Stomach (tissue), 4 donors: ENCODE data around the gene ZSCAN30.
"Not testable (repeated sequence)": the region's sequence is repeated elsewhere in the genome, so short reads cannot be mapped to it uniquely, and the experiment has no call there.

Experiments
- CTCF ChIP-seq, 7 experiments: fragments of 450-650 bp in 4 of 7; fragments of 200-600 bp in 3 of 7; sonication (generic) in 3 of 7; IDR thresholded peaks; one replicate each; pipeline ENCODE4 v1.5.1; 2016 to 2019; ENCODE audit warnings: antibody characterized with exemption in 7 of 7, control low read depth in 2 of 7, mild to moderate bottlenecking in 1 of 7
- EP300 ChIP-seq: sonication (generic); formaldehyde crosslinking; IDR thresholded peaks from one replicate; pipeline ENCODE4 v1.6.1; 2017; ENCODE audit warnings: antibody characterized with exemption
- POLR2A ChIP-seq, 4 donors: fragments of 450-650 bp; IDR thresholded peaks; one replicate each; pipeline ENCODE4 v1.6.1; 2016; ENCODE audit warnings: antibody characterized with exemption in 4 of 4, control low read depth in 2 of 4, mild to moderate bottlenecking in 1 of 4, moderate library complexity in 1 of 4
- POLR2AphosphoS5 ChIP-seq, 3 donors: sonication (generic); formaldehyde crosslinking; IDR thresholded peaks; one replicate each; pipeline ENCODE4 v1.6.1; 2016; ENCODE audit warnings: antibody characterized with exemption in 3 of 3

- not testable (repeated sequence) for TF ChIP-seq POLR2A (IDR thresholded peaks at IDR 0.05); CTCF (IDR thresholded peaks at IDR 0.05); POLR2AphosphoS5 (IDR thresholded peaks at IDR 0.05); EP300
Observed at GRCh38 chr18:35219331-35219730, 70.7 kb downstream of the ZSCAN30 start.
